NCI-H82 treated with DMSO at 0.1 percent for 48 hours (cell line): ENCODE data around the gene DIAPH3.

Experiments
- DNase-seq: peaks from one replicate; lab custom pipeline; 2025; ENCODE audit not compliant: unreplicated experiment; lab: John Stamatoyannopoulos, UW

Gene DIAPH3

GRCh38 chr13:59963827-59964226 lies 199.9 kb downstream of the DIAPH3 start:
- DNase-seq = no peak

DNA sequence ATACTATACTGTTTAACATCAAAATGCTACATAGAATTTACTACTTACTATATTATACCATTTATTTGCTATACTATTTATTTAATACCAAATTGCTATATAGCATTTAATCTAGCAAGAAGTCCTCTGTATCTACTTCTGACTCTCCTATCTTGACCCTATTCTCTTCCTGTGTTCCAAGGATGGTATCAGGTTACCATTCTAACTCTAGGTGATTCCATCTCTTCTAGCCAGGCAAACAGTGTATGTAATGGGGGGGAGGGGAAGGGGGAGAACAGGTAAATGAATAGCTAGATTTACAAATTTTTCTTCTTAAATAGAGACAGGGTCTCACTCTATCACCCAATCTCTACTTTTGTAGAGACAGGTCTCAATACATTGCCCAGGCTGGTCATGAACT lies 200.3 kb downstream of the DIAPH3 start:
- no peak for DNase-seq

- no peak for DNase-seq
Measured at GRCh38 chr13:59962343-59962742, 201.4 kb downstream of the DIAPH3 start.

DNA sequence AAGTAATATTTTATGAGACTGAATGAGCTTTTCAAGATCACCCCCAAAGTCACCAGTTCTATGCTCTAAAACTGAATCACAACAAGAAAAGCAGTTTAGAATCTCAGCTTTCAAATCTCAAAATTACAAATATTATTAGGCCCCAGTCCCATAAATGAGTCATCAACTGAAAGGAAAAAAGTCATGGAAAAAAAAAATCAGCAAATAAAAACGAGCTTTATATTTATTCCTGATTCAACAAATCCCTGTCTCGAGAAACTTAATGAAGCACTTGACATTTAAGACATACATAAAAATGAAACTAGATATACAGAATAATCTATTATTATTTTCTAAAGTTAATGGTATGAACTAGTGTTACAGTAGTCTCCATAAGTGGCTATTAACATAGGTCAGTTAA lies 203.0 kb downstream of the DIAPH3 start:
- DNase-seq = no peak

DNA sequence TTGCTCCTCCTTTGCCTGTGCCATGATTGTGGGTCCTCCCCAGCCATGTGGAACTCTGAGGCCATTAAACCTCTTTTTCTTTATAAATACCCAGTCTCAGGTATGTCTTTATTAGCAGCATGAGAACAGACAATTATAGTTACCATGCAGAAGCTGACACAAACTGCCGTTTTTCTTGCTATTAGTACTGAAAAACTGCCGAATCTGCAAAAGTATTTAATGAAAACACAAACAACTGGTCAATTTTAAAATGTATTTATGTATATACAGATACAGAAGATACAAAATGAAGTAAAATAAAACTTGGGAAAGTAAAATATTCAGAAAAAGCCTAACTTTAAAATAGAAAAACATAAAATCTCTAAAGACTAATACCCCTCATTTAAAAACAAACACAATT lies 206.3 kb downstream of the DIAPH3 start:
- no peak for DNase-seq

DNA sequence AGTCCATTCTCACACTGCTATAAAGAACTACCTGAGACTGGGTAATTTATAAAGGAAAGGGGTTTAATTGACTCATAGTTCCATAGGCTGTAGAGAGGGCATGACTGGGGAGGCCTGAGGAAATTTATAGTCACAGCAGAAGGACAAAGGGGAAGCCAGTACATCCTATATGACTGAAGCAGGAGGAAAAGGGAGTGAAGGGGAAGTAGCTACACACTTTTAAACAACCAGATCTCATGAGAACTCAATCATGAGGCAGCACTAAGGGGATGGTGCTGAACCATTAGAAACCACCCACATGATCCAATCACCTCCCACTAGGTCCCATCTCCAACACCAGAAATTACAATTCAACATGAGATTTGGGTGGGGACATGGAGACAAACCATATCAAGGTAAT lies 209.1 kb downstream of the DIAPH3 start:
- DNase-seq = no peak

GRCh38 chr13:59951011-59951410 lies 212.7 kb downstream of the DIAPH3 start:
- no peak for DNase-seq

DNA sequence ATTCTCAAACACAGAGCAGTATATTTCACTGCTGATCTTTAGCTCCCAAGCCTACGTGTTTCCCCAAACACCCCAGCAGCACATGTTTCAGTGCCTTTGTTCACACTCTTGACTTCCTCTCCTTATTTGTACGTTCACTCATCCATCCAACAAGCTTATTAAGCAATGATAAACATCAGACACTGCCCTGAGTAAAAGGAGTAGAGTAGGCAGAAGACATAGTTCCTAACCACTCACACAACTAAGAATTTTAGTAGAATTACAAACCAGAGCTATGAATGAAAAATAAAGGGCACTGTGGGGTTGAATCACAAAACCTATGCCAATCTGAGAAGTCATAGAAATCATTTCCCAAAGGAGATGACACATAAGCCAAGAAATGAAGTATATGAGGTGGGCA lies 213.5 kb downstream of the DIAPH3 start:
- DNase-seq = no peak

- no peak for DNase-seq
Measured at GRCh38 chr13:59948686-59949085, 215.0 kb downstream of the DIAPH3 start.

GRCh38 chr13:59946944-59947343 lies 216.8 kb downstream of the DIAPH3 start:
- DNase-seq = no peak

- DNase-seq = no peak
Measured at GRCh38 chr13:59931621-59932020, 232.1 kb downstream of the DIAPH3 start.

DNA sequence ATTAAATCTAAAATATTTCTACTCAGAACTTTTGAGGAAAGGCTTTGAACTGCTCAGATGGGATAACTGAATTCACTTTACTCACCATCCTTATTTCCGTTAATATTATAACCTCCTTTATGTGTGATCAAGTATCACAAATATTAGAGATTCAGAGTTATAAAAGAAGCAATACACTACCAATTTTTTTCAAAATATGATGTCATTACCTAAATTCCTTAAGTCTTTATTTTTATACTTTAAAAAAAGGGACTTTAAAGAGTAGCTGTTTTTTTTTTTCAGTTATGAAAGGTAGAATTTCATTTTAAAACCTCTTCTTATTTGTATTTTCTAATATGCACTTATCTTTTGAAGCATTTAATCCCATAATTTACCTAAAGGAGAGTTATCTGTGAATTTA lies 239.5 kb downstream of the DIAPH3 start:
- no peak for DNase-seq

DNA sequence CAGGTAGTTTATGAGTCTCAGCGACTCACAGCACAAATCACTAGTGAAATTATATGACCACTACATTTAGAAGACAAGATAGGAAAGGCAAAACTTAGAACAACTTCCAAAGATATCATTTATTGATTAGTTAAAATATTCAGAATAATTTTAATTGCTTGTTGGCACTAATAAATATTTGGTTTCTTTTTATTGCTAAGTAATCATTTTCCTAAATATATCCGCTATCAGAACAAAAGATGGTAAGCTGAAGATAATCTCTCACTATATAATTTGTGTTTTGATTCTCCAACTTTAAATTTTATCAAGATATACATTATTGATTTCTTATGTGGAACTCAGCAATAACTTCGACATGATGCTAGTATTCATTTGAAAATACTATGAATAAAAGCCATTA lies 248.5 kb downstream of the DIAPH3 start:
- no peak for DNase-seq

DNA sequence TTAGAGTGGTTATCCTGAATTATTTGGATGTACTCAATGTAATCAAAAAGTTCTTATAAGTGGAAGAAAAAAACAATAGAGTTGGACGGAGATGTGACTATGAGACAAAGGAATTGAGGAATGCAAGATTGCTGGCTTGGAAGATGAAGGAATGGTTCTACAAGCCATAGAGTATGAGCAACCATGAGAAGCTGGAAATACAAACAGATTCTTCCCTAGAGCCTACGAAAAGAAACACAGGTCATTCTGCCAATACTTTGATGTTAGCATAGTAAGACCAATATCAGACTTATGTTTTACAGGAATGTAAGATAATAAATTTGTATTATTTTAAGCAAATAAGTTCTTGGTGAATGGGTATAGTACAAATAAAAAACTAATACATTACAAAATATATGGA lies 249.2 kb downstream of the DIAPH3 start:
- DNase-seq = no peak

- peak; percentile 33 for DNase-seq
Measured at GRCh38 chr13:59906413-59907049, 257.2 kb downstream of the DIAPH3 start.

DNA sequence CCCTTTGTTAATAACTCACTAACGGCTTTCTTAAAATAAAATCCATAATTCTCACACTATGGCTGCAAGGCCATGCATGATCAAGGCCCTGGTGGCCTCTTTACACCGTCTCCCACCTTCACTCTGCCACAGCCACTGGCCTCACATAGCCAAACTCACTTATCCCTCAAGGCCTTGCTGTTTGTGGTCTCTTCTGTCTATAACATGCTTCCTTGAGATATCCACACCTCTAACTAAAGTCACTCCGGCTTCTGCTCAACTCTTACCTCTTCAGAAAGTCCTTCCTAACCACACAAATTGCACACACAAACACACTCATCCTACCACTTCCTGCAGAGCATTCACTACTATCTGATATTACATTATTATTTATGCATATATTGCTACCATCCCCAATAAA lies 262.5 kb downstream of the DIAPH3 start:
- DNase-seq = no peak

- DNase-seq = no peak
Measured at GRCh38 chr13:59898066-59898465, 265.7 kb downstream of the DIAPH3 start.

GRCh38 chr13:59893266-59893665 lies 270.5 kb downstream of the DIAPH3 start:
- DNase-seq = no peak

DNA sequence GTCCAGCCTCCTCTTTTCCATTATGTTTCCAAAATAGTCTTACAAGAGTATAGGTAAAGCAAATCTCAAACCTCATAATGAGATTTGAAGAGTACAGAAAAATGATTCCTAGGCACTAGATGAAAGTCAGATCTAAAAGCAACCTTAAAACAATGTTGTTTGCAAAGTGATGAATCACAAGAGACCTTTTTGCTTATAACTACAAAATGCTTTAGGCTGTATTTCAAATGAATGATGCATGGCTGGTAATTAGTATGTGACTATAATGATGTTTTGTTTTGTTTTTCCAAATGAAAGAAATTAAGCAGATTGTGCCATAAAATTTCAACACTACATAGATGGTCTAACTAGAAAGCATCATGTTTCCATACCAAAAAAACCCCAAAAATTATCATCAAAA lies 272.7 kb downstream of the DIAPH3 start:
- DNase-seq = no peak

DNA sequence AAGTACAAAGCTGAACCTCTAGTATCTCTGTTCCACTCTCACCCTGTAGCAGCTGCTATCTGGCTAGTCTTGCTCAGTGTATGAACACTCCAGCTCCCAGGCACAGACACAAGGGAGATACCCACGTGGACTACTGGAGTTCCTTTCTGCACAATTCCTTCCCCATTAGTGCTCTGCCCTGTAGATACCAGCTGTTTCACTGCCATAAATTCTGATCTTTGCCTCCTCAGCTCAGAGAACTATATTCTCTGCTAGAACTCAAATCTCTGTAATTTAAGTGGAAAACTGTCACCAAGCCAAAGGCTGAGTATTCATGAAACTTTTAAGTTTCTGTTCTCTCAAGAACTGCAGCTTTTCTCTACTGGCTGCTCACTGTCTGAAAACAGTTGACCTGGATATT lies 273.7 kb downstream of the DIAPH3 start:
- no peak for DNase-seq

GRCh38 chr13:59888408-59888807 lies 275.3 kb downstream of the DIAPH3 start:
- no peak for DNase-seq

GRCh38 chr13:59885076-59885475 lies 278.7 kb downstream of the DIAPH3 start:
- DNase-seq = no peak

GRCh38 chr13:59883885-59884284 lies 279.8 kb downstream of the DIAPH3 start:
- no peak for DNase-seq

GRCh38 chr13:59880468-59880867 lies 283.3 kb downstream of the DIAPH3 start:
- no peak for DNase-seq
